Calu3 (cell line): ENCODE data around the gene SIDT2. TPM values are rescaled to one million over a fixed set of nuclear protein-coding genes. Genes with fewer than 3 reads are reported as not detected.
"Not testable (repeated sequence)": the region's sequence is repeated elsewhere in the genome, so short reads cannot be mapped to it uniquely, and the experiment has no call there.

Experiments
- BruUV-seq: library from RNA; stranded (reverse); fragments of 400-500 nt; replicated peaks from 2 replicates; lab custom pipeline; 2021; lab: Mats Ljungman, UMichigan
- CTCF ChIA-PET: fragments of 300-600 bp; sonication (Branson Sonifier 250); formaldehyde crosslinking; loops from one replicate; lab custom pipeline; 2022; ENCODE audit warnings: antibody characterized with exemption; lab: Charles Lee
- DNase-seq: peaks from one replicate; pipeline ENCODE4 v3.0.0; 2022
- H3K27ac Mint-ChIP-seq: one replicate; pipeline ENCODE4 v1.8.0; 2022; ENCODE audit warnings: mixed read lengths; ENCODE audit not compliant: unreplicated experiment
- H3K27me3 Mint-ChIP-seq: one replicate; pipeline ENCODE4 v1.8.0; 2022; ENCODE audit warnings: mixed read lengths; ENCODE audit not compliant: unreplicated experiment
- H3K36me3 Mint-ChIP-seq: one replicate; pipeline ENCODE4 v1.8.0; 2022; ENCODE audit warnings: mild to moderate bottlenecking, moderate library complexity, mixed read lengths; ENCODE audit not compliant: insufficient read depth, unreplicated experiment
- H3K4me1 Mint-ChIP-seq: one replicate; pipeline ENCODE4 v1.8.0; 2022; ENCODE audit warnings: mild to moderate bottlenecking, low read depth, mixed read lengths; ENCODE audit not compliant: unreplicated experiment
- H3K4me3 Mint-ChIP-seq: one replicate; pipeline ENCODE4 v1.8.0; 2022; ENCODE audit warnings: mild to moderate bottlenecking, low read depth, moderate library complexity, mixed read lengths; ENCODE audit not compliant: unreplicated experiment
- H3K9me3 Mint-ChIP-seq: one replicate; pipeline ENCODE4 v1.8.0; 2022; ENCODE audit warnings: low read depth, mixed read lengths; ENCODE audit not compliant: unreplicated experiment
- intact Hi-C: fragments of 100-400 bp; cut with micrococcal nuclease; formaldehyde crosslinking; loops from one replicate; pipeline ENCODE4 v1.10.0; 2022; ENCODE audit not compliant: unreplicated experiment
- total RNA-seq: library from RNA; stranded (reverse); gene quantifications from 2 replicates; pipeline ENCODE4 v1.2.3, GENCODE V29; 2022
- TF ChIP-seq, protein P1 (sequence below): fragments of 200-600 bp; IDR thresholded peaks from one replicate; pipeline ENCODE4 v1.8.0; 2022; ENCODE audit warnings: antibody characterized with exemption; ENCODE audit not compliant: unreplicated experiment

SIDT2 gene
- total RNA-seq, 1 experiment from 2014 or later: 15.4 TPM

- Mint-ChIP-seq H3K36me3 (peaks cover 14% of the 10 kb centered on the region), H3K27me3 (no peaks in the 10 kb centered on the region), H3K4me3 (no peak overlapping the region), H3K9me3 (no peaks in the 10 kb centered on the region), H3K4me1 (no peaks in the 10 kb centered on the region), H3K27ac (no peak overlapping the region)
- DNase-seq: no peak
- TF ChIP-seq, protein P1, sequence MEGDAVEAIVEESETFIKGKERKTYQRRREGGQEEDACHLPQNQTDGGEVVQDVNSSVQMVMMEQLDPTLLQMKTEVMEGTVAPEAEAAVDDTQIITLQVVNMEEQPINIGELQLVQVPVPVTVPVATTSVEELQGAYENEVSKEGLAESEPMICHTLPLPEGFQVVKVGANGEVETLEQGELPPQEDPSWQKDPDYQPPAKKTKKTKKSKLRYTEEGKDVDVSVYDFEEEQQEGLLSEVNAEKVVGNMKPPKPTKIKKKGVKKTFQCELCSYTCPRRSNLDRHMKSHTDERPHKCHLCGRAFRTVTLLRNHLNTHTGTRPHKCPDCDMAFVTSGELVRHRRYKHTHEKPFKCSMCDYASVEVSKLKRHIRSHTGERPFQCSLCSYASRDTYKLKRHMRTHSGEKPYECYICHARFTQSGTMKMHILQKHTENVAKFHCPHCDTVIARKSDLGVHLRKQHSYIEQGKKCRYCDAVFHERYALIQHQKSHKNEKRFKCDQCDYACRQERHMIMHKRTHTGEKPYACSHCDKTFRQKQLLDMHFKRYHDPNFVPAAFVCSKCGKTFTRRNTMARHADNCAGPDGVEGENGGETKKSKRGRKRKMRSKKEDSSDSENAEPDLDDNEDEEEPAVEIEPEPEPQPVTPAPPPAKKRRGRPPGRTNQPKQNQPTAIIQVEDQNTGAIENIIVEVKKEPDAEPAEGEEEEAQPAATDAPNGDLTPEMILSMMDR: no peak
- CTCF ChIA-PET: no interaction called here
- no TSS peak for BruUV-seq
- intact Hi-C loops: no loop called here
These were observed 25.9 kb downstream of the SIDT2 start for GRCh38 chr11:117204283-117205080.

- intact Hi-C loops: no loop called here
- BruUV-seq: no TSS peak
- Mint-ChIP-seq H3K27ac (no peak overlapping the region), H3K9me3 (no peaks in the 10 kb centered on the region), H3K4me3 (no peak overlapping the region), H3K36me3 (peaks cover 14% of the 10 kb centered on the region), H3K27me3 (no peaks in the 10 kb centered on the region), H3K4me1 (no peaks in the 10 kb centered on the region)
- TF ChIP-seq, protein P1: no peak
- CTCF ChIA-PET: no interaction called here
- DNase-seq: no peak
These were observed 26.8 kb downstream of the SIDT2 start for GRCh38 chr11:117205211-117205818.

DNA sequence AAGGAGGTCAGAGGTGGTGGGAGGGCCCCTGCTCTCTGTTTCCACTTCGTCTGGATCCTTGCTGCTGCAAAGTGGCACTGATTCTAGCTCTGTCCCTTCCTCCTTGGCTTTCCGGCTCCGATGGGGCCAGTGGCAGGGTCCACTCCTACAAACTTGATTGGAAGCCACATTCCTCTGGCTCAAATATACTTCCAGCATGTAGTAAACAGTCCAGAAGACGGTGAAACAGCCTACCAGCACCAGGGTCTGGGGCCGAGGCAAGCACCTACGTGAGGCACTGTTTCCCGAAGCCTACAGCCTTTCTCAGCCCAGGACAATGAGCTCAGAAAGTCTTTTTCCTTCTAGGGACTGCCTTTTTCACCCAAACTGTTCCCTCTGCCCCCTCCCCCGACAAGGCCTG is 27.6 kb downstream of the SIDT2 start:
- intact Hi-C loops, BruUV-seq, H3K9me3 Mint-ChIP-seq, H3K4me1 Mint-ChIP-seq, H3K27me3 Mint-ChIP-seq, DNase-seq, H3K27ac Mint-ChIP-seq, CTCF ChIA-PET, H3K4me3 Mint-ChIP-seq: not testable (repeated sequence)
- peaks cover 14% of the 10 kb centered on the region for H3K36me3 Mint-ChIP-seq

DNA sequence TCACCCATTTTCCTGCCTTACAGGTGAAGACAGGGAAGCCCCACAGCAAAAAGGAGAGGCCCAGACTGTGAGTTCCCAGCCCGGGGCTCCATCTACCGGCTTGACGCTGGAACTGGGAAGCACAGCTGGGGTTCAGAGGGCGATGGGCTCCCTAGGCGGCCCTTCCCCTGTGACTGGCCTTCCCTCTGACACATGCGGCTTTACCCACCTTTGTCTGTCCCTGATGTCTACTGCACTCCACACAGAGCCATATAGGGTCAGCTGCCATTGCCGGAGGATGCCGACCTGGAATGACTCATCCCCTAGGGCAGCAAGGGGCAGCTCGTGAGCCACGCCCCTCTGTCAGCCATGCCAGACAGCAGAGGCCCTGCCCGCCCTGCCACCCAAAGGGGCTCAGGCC is 28.3 kb downstream of the SIDT2 start:
- H3K4me1 Mint-ChIP-seq, intact Hi-C loops, BruUV-seq, CTCF ChIA-PET, H3K9me3 Mint-ChIP-seq, H3K4me3 Mint-ChIP-seq, H3K27ac Mint-ChIP-seq, H3K27me3 Mint-ChIP-seq: not testable (repeated sequence)
- peak; percentile 53 for DNase-seq
- H3K36me3 Mint-ChIP-seq: peaks cover 14% of the 10 kb centered on the region

DNA sequence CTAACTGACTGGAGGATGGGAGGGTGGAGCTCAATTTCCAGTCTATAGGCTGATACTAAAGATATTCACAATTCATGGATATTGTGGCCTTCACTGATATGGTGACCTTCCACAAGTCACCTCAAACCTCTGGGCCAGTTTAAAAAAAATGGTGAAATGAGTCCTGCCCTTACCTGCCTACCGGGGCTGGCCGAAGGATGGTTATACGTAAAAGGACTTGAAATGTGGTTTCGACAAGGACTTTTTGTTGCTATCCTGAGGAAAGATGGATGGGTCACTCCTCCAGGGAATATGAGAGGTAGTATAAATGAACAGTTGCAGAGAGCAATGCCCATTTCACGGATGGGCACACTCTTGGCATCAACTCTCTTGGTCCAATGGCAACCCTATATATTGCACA is 28.9 kb downstream of the SIDT2 start:
- peaks cover 14% of the 10 kb centered on the region for H3K36me3 Mint-ChIP-seq
- H3K27me3 Mint-ChIP-seq, intact Hi-C loops, CTCF ChIA-PET, H3K4me1 Mint-ChIP-seq, H3K4me3 Mint-ChIP-seq, H3K9me3 Mint-ChIP-seq, H3K27ac Mint-ChIP-seq, BruUV-seq, DNase-seq: not testable (repeated sequence)

DNA sequence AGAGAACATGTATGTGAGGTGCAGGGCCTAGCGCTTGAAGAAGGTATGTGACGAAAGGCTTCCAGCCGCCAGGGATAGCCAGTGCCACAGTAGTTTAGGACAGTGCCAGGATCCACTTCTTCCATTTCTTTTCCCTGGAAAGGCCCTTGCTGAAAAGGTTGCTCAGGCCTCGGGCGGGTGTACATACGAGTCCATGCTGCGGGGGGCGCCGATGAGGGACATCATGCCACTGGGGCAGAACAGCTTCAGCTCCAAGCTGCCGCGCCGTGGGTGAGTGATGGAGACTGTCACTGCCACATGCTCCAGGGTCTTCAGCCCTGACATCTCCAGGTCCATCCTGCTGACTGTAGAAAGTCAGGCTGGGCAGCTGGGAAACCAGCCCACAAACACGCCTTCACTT is 30.2 kb downstream of the SIDT2 start:
- H3K27me3 Mint-ChIP-seq, intact Hi-C loops, H3K4me1 Mint-ChIP-seq, BruUV-seq, DNase-seq, H3K9me3 Mint-ChIP-seq, CTCF ChIA-PET, H3K27ac Mint-ChIP-seq, H3K4me3 Mint-ChIP-seq: not testable (repeated sequence)
- H3K36me3 Mint-ChIP-seq: peaks cover 10% of the 10 kb centered on the region

- H3K36me3 Mint-ChIP-seq: peaks cover 10% of the 10 kb centered on the region
- intact Hi-C loops, DNase-seq, H3K4me3 Mint-ChIP-seq, CTCF ChIA-PET, H3K9me3 Mint-ChIP-seq, H3K27ac Mint-ChIP-seq, BruUV-seq, H3K27me3 Mint-ChIP-seq, H3K4me1 Mint-ChIP-seq: not testable (repeated sequence)
These were observed 31.0 kb downstream of the SIDT2 start for GRCh38 chr11:117209351-117210125.
